Liver (tissue), 3 donors: Measurements from ENCODE around the gene CFAP97D2.

ENCODE experiments used
- CTCF ChIP-seq: fragments of 150-350 bp; IDR thresholded peaks from 2 replicates; pipeline ENCODE4 v1.5.1; 2017; ENCODE audit warnings: improper control_type of control experiment, low read depth, low read length; ENCODE audit not compliant: missing input control
- EGR1 ChIP-seq, 2 donors: IDR thresholded peaks; 2 replicates each; pipeline ENCODE4 v1.6.1; 2016 to 2018; ENCODE audit warnings: antibody characterized with exemption in 2 of 2, low read depth in 2 of 2
- FOXA1 ChIP-seq: IDR thresholded peaks from 2 replicates; pipeline ENCODE4 v1.6.1; 2016; ENCODE audit warnings: antibody characterized with exemption
- HNF4A ChIP-seq, 2 donors: conservative IDR thresholded peaks; 2 replicates each; pipeline ENCODE4 v1.6.1; 2016; ENCODE audit warnings: antibody characterized with exemption in 2 of 2, mild to moderate bottlenecking in 2 of 2
- JUND ChIP-seq, 2 donors: IDR thresholded peaks; 2 replicates each; pipeline ENCODE4 v1.6.1; 2016; ENCODE audit warnings: antibody characterized with exemption in 2 of 2
- MAX ChIP-seq: IDR thresholded peaks from 2 replicates; pipeline ENCODE4 v1.6.1; 2016; ENCODE audit warnings: antibody characterized with exemption
- RAD21 ChIP-seq, 2 donors: IDR thresholded peaks; 2 replicates each; pipeline ENCODE4 v1.6.1; 2016; ENCODE audit warnings: antibody characterized with exemption in 2 of 2, mild to moderate bottlenecking in 2 of 2
- REST ChIP-seq: IDR thresholded peaks from 2 replicates; pipeline ENCODE4 v1.6.1; 2016; ENCODE audit warnings: antibody characterized with exemption, mild to moderate bottlenecking
- SP1 ChIP-seq: IDR thresholded peaks from 2 replicates; pipeline ENCODE4 v1.6.1; 2018; ENCODE audit warnings: antibody characterized with exemption, mild to moderate bottlenecking
- TAF1 ChIP-seq: conservative IDR thresholded peaks from 2 replicates; pipeline ENCODE4 v1.6.1; 2016; ENCODE audit warnings: antibody characterized with exemption, mild to moderate bottlenecking
- donor health status: healthy.
- donor health status: healthy.

GRCh38 chr13:114259374-114259773 is 80.3 kb downstream of the CFAP97D2 start:
- no peak for TF ChIP-seq CTCF
- TF ChIP-seq MAX = no peak
- no peak for TF ChIP-seq JUND (IDR thresholded peaks at IDR 0.05)
- TF ChIP-seq FOXA1 = no peak
- no peak for TF ChIP-seq RAD21 (IDR thresholded peaks at IDR 0.05)
- no peak for TF ChIP-seq TAF1
- no peak for TF ChIP-seq SP1
- no peak for TF ChIP-seq REST
- no peak for TF ChIP-seq EGR1 (IDR thresholded peaks at IDR 0.05; ENCODE audit: low read depth in 2 of 2)
- TF ChIP-seq HNF4A (conservative IDR thresholded peaks at IDR 0.05) = no peak
